ENCODE measurements around the gene SLC12A8. TPM values are rescaled to one million over a fixed set of nuclear protein-coding genes. Genes with fewer than 3 reads are reported as not detected.

SLC12A8 gene
- total RNA-seq, 2 experiments from 2014 or later = 0.26 to 0.39 TPM

- Mint-ChIP-seq H3K4me3 (no peak overlapping the region), H3K36me3 (ENCODE audit: low read depth) (no peaks in the 10 kb centered on the region), H3K27me3 (no peaks in the 10 kb centered on the region), H3K9me3 (ENCODE audit: low read depth) (no peaks in the 10 kb centered on the region), H3K4me1 (peaks cover 5% of the 10 kb centered on the region), H3K27ac (no peak overlapping the region)
- ChIA-PET CTCF (no interaction called here), POLR2A (no interaction called here)
- ATAC-seq (no peak), DNase-seq (no peak)
- intact Hi-C loops (cut with DNase I, micrococcal nuclease) = no loop called here
Observed at GRCh38 chr3:125185805-125186204, 26.7 kb downstream of the SLC12A8 start.

DNA sequence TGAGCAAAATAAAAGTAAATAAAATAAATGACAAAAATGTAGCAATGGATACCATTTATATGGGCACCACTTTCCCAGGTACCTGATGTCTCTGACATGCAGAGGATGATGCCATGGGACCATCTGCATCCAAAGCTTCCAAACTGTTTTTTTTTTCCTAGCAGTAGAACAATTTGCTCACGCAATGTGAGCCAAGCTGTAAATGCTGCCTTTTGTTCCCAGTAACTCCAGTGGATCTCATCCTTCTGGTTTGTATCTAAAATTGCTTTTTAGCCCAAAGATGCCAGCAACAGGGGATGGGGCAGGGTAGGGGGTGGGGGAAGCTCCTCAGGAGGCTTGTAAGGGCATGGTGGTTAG lies 32.7 kb downstream of the SLC12A8 start:
- ATAC-seq = no peak
- Mint-ChIP-seq H3K36me3 (ENCODE audit: low read depth) (no peaks in the 10 kb centered on the region), H3K9me3 (ENCODE audit: low read depth) (no peaks in the 10 kb centered on the region), H3K4me1 (no peaks in the 10 kb centered on the region), H3K4me3 (no peak overlapping the region), H3K27me3 (no peaks in the 10 kb centered on the region), H3K27ac (no peak overlapping the region)
- POLR2A ChIA-PET = no interaction called here
- intact Hi-C loops (cut with DNase I, micrococcal nuclease) = no loop called here
- no peak for DNase-seq
- CTCF ChIA-PET = interaction anchor here (0.9 to 1.0 kb wide), 2 partner anchors 10 to 17 kb away, joined by 3 read pairs; no protein-coding TSS in a partner anchor

DNA sequence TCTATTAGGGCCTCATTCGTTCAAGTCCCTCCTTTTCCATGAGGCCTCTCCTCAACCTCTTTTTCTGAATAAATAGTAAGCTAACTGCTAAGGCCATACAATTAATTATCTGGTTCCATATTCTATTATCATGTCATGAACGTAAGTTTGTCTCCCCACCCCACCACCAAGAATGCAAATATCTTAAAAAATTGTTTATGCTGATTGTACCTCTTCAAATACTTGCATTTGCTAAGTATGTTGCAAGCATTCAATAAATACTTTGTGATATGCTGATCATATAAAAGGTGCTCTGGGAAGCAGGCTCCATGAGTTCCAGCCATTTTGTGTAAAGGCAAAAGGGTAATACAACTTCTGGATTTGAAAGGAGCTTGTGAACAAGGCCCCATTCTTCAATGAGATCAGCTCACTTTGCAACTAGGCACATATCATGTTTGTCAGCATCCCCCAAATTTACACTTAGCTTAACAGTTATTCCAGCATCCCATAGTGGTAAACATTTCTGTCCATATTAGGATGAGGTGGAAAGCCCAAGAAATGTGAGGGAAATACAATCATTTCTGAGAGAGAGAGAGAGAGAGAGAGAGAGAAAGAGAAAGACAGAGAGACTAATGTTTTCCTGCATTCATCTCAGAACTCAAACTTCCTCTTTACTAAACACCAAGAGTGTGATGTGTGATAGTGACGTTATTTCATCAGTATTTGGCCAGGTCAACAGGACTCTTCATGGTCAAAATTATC lies 33.2 kb downstream of the SLC12A8 start:
- intact Hi-C loops (cut with DNase I, micrococcal nuclease) = no loop called here
- POLR2A ChIA-PET = no interaction called here
- Mint-ChIP-seq H3K4me3 (no peak overlapping the region), H3K27me3 (no peaks in the 10 kb centered on the region), H3K4me1 (no peaks in the 10 kb centered on the region), H3K9me3 (ENCODE audit: low read depth) (no peaks in the 10 kb centered on the region), H3K27ac (no peak overlapping the region), H3K36me3 (ENCODE audit: low read depth) (no peaks in the 10 kb centered on the region)
- ATAC-seq = no peak
- CTCF ChIA-PET = interaction anchor here (0.9 to 1.0 kb wide), 2 partner anchors 9 to 17 kb away, joined by 3 read pairs; no protein-coding TSS in a partner anchor
- DNase-seq = no peak

DNA sequence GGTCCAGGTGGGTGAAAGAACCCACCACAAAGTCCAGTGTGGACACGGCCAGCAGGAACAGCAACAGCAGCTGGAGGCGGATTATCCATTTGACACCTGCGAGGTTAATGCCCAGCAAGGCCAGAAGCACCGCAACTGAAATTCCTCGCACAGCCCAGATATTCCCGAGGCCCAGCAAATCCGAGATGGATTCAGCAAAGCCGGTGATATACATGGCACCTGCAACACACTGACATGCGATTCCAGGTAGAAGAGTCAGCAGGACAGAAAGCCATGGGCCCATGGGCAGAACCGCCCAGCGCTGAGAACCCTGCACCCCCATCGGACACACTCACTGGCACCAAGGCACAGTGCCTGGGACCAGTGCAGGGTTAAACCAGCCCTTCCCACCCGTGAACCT lies 34.8 kb downstream of the SLC12A8 start:
- ChIA-PET POLR2A (no interaction called here), CTCF (interaction anchor here (0.7 kb wide), 1 partner anchor 242 kb away, joined by 3 read pairs; no protein-coding TSS in a partner anchor)
- no peak overlapping the region for H3K27ac Mint-ChIP-seq
- DNase-seq (no peak), ATAC-seq (no peak)
- no peaks in the 10 kb centered on the region for H3K4me1 Mint-ChIP-seq
- peaks cover 6% of the 10 kb centered on the region for H3K9me3 Mint-ChIP-seq (ENCODE audit: low read depth)
- H3K36me3 Mint-ChIP-seq (ENCODE audit: low read depth) = peaks cover 4% of the 10 kb centered on the region
- intact Hi-C loops (cut with DNase I, micrococcal nuclease) = no loop called here
- no peak overlapping the region for H3K4me3 Mint-ChIP-seq
- no peaks in the 10 kb centered on the region for H3K27me3 Mint-ChIP-seq

DNA sequence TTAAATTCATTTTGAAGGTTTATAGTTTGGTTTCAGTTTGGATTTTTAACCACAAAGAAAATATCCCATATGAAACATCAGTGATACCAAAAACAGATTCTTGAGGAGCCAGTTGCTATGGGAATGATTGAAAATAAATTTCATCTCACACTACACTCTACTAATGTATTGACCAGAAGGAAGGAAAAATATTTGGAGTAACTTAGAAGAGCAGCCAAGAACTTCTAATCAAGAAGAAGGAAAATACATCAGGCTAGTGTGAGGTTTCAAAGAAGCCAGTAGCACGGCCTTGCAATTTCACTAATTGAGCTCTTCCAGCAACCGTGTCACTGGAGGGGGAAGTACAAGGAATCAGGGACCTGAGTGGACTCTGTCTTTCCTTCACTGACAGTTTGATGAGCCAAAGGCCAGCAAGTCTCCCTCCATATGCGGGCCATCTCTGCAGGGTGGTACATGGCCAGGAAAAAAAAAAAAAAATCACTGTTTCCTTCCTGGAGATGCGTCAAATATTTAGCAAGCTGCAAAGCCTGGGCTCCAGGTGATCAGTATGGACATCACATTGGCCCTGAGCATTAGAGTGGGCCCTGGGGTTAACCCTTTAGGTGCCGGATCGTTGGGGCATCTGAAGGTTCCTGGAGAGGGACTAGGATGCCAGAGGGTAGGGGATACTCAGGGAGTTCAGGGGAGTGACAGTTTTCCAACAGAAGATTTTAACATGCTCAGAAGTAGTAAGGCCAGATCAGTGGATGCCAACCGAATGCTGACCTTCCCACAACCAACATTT lies 37.1 kb downstream of the SLC12A8 start:
- H3K4me3 Mint-ChIP-seq = no peak overlapping the region
- ChIA-PET POLR2A (no interaction called here), CTCF (no interaction called here)
- peaks cover 4% of the 10 kb centered on the region for H3K36me3 Mint-ChIP-seq (ENCODE audit: low read depth)
- intact Hi-C loops (cut with DNase I, micrococcal nuclease) = no loop called here
- peaks cover 6% of the 10 kb centered on the region for H3K9me3 Mint-ChIP-seq (ENCODE audit: low read depth)
- H3K4me1 Mint-ChIP-seq = no peaks in the 10 kb centered on the region
- no peaks in the 10 kb centered on the region for H3K27me3 Mint-ChIP-seq
- ATAC-seq (no peak), DNase-seq (no peak)
- no peak overlapping the region for H3K27ac Mint-ChIP-seq

GRCh38 chr3:125172346-125172745 lies 40.2 kb downstream of the SLC12A8 start:
- Mint-ChIP-seq H3K4me1 (no peaks in the 10 kb centered on the region), H3K9me3 (ENCODE audit: low read depth) (peaks cover 6% of the 10 kb centered on the region), H3K27ac (no peak overlapping the region), H3K27me3 (peaks cover 3% of the 10 kb centered on the region), H3K36me3 (ENCODE audit: low read depth) (peaks cover 4% of the 10 kb centered on the region), H3K4me3 (no peak overlapping the region)
- ChIA-PET POLR2A (interaction anchor here (0.6 kb wide), 1 partner anchor 211 kb away, joined by 3 read pairs; no protein-coding TSS in a partner anchor), CTCF (no interaction called here)
- ATAC-seq = no peak
- intact Hi-C loops (cut with DNase I, micrococcal nuclease) = no loop called here
- DNase-seq = no peak

DNA sequence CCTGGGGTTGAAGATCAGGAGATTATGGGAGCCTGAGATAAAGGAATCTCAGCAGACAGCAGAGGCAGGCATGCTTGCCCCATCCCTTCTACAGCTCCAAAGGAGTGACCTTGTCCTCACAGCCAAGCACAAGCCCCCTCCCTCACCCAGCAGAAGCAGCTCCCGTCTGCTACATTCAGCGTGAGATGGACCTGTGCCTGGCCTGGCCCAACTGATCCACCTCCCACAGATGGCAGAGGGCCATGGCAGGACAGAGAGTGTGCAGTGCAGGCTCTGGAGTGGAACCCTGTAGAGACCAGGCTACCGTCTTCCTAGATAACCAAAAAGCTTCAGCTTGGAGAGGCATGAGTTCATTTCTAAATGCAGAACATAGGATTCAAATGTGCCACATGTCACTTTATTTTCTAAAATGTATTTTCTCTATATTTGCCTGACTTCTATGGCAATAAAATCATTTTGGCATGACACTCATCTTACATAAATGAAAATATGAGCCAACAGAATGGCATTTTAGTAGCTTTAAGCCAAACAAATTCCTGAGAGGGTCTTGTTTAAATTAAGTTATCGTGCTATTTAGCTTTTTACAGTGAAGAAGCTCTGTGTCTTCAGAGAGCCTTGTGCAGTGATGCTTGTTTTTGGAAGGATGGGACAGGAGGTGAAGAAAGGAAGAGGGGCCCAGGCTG lies 43.7 kb downstream of the SLC12A8 start:
- intact Hi-C loops (cut with DNase I, micrococcal nuclease) = no loop called here

GRCh38 chr3:125166599-125167136 lies 45.9 kb downstream of the SLC12A8 start:
- H3K4me1 Mint-ChIP-seq = no peaks in the 10 kb centered on the region
- ATAC-seq (no peak), DNase-seq (no peak)
- CTCF ChIA-PET = interaction anchor here (1.4 kb wide), 1 partner anchor 125 kb away, joined by 3 read pairs; no protein-coding TSS in a partner anchor
- peaks cover 3% of the 10 kb centered on the region for H3K27me3 Mint-ChIP-seq
- intact Hi-C loops (cut with DNase I, micrococcal nuclease) = no loop called here
- POLR2A ChIA-PET = no interaction called here
- no peak overlapping the region for H3K4me3 Mint-ChIP-seq
- no peaks in the 10 kb centered on the region for H3K9me3 Mint-ChIP-seq (ENCODE audit: low read depth)
- no peak overlapping the region for H3K27ac Mint-ChIP-seq
- H3K36me3 Mint-ChIP-seq (ENCODE audit: low read depth) = no peaks in the 10 kb centered on the region

More for the DNA sequence above, 43.7 kb downstream of the SLC12A8 start:
- DNase-seq (no peak), ATAC-seq (no peak)
- Mint-ChIP-seq H3K27ac (no peak overlapping the region), H3K36me3 (ENCODE audit: low read depth) (peaks cover 2% of the 10 kb centered on the region), H3K4me3 (no peak overlapping the region), H3K9me3 (ENCODE audit: low read depth) (peaks cover 3% of the 10 kb centered on the region), H3K27me3 (peaks cover 3% of the 10 kb centered on the region), H3K4me1 (no peaks in the 10 kb centered on the region)
- ChIA-PET CTCF (interaction anchor here (1.1 kb wide), 2 partner anchors 18 to 19 kb away, joined by 3 to 4 read pairs; no protein-coding TSS in a partner anchor), POLR2A (no interaction called here)

- DNase-seq = no peak
- CTCF ChIA-PET = interaction anchor here (1.4 kb wide), 1 partner anchor 125 kb away, joined by 3 read pairs; no protein-coding TSS in a partner anchor
- Mint-ChIP-seq H3K9me3 (ENCODE audit: low read depth) (no peaks in the 10 kb centered on the region), H3K36me3 (ENCODE audit: low read depth) (no peaks in the 10 kb centered on the region), H3K4me1 (no peaks in the 10 kb centered on the region), H3K27ac (no peak overlapping the region), H3K27me3 (peaks cover 3% of the 10 kb centered on the region), H3K4me3 (no peak overlapping the region)
- POLR2A ChIA-PET = no interaction called here
- ATAC-seq = no peak
- intact Hi-C loops (cut with DNase I, micrococcal nuclease) = no loop called here
Observed at GRCh38 chr3:125165948-125166553, 46.5 kb downstream of the SLC12A8 start.

- H3K27me3 Mint-ChIP-seq = peaks cover 3% of the 10 kb centered on the region
- no peaks in the 10 kb centered on the region for H3K9me3 Mint-ChIP-seq (ENCODE audit: low read depth)
- no peaks in the 10 kb centered on the region for H3K4me1 Mint-ChIP-seq
- H3K4me3 Mint-ChIP-seq = no peak overlapping the region
- H3K27ac Mint-ChIP-seq = no peak overlapping the region
- intact Hi-C loops (cut with DNase I, micrococcal nuclease) = no loop called here
- ChIA-PET CTCF (interaction anchor here (0.6 to 1.4 kb wide), 3 partner anchors 16 to 170 kb away, joined by 3 to 6 read pairs (median 3); no protein-coding TSS in a partner anchor), POLR2A (no interaction called here)
- no peak for ATAC-seq
- no peaks in the 10 kb centered on the region for H3K36me3 Mint-ChIP-seq (ENCODE audit: low read depth)
- no peak for DNase-seq
Observed at GRCh38 chr3:125165189-125165947, 47.2 kb downstream of the SLC12A8 start.

Data from activated CD4-positive, alpha-beta T cell treated with anti-CD3 and anti-CD28 coated beads for 36 hours (primary cell).